ENCODE data around the gene FOXJ3.

Gene FOXJ3

DNA sequence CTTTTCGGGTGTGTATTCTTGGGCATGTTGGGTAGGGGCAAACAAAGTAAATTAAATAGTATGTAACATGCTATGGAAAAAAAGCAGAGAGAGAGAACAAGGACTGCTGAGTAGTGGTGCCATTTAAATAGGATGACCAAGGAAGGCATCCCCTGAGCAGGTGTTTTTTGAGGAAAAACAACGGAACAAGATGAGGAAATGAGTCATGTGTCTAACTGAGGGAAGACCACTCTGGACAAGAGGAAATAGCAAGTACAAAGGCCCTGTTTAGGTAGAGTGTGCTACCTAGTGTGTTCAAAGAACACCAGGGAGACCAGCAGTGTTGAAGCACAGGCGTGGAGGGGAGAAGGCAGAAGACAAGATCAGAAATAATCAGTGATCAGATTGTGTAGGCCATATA is 150.4 kb downstream of the FOXJ3 start:
- no peak overlapping the region for H3K4me3 ChIP-seq (ENCODE audit: low read depth, low read length)
- DNase-seq (ENCODE audit: low read depth), result no peak
- TF ChIP-seq, protein P1, sequence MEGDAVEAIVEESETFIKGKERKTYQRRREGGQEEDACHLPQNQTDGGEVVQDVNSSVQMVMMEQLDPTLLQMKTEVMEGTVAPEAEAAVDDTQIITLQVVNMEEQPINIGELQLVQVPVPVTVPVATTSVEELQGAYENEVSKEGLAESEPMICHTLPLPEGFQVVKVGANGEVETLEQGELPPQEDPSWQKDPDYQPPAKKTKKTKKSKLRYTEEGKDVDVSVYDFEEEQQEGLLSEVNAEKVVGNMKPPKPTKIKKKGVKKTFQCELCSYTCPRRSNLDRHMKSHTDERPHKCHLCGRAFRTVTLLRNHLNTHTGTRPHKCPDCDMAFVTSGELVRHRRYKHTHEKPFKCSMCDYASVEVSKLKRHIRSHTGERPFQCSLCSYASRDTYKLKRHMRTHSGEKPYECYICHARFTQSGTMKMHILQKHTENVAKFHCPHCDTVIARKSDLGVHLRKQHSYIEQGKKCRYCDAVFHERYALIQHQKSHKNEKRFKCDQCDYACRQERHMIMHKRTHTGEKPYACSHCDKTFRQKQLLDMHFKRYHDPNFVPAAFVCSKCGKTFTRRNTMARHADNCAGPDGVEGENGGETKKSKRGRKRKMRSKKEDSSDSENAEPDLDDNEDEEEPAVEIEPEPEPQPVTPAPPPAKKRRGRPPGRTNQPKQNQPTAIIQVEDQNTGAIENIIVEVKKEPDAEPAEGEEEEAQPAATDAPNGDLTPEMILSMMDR (conservative IDR thresholded peaks at IDR 0.05; ENCODE audit: low read depth, low read length), result no peak

DNA sequence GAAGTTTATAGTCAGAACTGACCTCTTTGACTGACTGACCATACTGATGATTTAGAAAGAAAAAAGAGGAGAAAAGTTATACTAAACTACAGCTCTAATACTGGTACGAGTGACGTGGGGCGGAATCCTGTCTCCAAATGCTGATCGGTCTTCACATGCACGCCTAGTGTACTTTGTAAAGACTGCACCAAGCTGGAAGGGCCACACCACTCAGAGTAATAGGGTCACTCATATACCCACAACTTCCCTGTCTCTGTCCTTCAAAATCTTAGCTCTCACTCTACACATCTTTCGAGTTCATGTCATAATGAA is 151.1 kb downstream of the FOXJ3 start:
- TF ChIP-seq, protein P1 (conservative IDR thresholded peaks at IDR 0.05; ENCODE audit: low read depth, low read length), result no peak
- DNase-seq (ENCODE audit: low read depth), result no peak
- H3K4me3 ChIP-seq (ENCODE audit: low read depth, low read length), result no peak overlapping the region

DNA sequence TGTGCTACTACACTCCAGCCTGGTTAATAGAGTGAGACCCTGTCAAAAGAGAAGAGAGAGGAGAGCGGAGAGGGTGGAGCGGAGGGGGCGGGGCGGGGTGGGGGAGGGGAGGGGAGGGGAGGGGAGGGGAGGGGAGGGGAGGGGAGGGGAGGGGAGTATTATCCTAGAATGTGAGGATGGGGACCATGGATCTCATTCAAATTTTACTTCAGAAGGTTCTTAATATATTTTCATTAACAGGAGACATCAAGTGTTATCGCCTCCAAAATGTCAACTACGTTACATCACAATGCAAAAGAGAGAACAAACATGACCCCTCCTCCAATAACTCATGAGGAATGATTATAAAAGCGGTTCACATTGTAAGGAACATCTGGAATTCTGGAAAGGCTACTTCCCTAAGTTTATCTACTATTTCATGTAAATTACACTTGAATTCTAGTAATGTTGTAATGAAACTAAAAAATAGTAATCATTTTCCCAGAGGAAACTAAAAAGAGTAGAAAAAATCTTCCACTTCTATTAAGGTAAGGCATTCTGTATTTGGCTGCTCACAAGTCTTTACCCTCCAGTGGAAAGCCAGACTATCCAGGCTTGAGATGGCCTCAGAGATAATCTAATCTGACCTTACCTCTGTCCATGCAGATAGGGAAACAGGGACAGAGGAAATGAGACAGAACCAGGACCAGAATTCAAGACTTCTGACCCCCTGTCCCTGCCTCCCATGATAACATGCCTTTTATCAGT is 151.7 kb downstream of the FOXJ3 start:
- no peak overlapping the region for H3K4me3 ChIP-seq (ENCODE audit: low read depth, low read length)
- DNase-seq (ENCODE audit: low read depth), result no peak
- TF ChIP-seq, protein P1 (conservative IDR thresholded peaks at IDR 0.05; ENCODE audit: low read depth, low read length), result no peak

DNA sequence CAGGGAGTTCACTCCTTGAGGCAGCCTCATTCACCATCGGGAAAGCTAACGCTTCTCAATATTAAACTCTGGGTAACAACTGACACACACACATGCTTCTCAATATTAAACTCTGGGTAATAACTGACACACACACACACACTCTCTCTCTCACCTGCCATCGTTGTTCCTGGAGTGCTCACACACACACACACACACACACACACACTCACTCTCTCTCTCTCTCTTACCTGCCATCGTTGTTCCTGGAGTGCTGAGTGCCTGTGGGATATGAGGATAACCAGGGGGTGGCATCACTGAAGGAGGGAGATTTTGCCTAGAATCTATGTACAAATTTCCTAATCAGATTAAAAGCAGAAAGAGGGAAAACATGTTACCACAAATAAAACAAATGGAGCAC is 153.3 kb downstream of the FOXJ3 start:
- TF ChIP-seq, protein P1 (conservative IDR thresholded peaks at IDR 0.05; ENCODE audit: low read depth, low read length), result no peak
- H3K4me3 ChIP-seq (ENCODE audit: low read depth, low read length), result no peak overlapping the region
- no peak for DNase-seq (ENCODE audit: low read depth)

DNA sequence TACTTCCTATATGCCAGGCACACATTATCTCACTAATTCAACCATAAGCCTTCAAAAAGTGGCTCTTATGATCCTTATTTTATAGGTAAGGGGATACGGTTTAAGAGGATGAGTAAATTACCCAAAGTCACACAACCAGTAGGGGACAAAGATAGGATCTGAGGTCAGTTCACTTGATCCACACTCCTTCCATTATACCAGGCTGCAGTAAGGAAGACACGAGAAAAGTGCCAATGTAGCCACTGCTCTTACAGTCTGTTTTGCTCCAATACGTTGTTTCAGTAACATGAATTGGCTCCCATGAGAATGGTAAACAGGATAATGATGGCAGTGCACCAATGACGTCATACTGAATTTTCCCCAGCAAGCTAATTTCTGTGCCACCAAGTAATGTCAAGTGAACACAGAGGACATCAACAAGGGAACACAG is 155.1 kb downstream of the FOXJ3 start:
- H3K4me3 ChIP-seq (ENCODE audit: low read depth, low read length), result no peak overlapping the region
- TF ChIP-seq, protein P1 (conservative IDR thresholded peaks at IDR 0.05; ENCODE audit: low read depth, low read length), result no peak
- DNase-seq (ENCODE audit: low read depth), result no peak

DNA sequence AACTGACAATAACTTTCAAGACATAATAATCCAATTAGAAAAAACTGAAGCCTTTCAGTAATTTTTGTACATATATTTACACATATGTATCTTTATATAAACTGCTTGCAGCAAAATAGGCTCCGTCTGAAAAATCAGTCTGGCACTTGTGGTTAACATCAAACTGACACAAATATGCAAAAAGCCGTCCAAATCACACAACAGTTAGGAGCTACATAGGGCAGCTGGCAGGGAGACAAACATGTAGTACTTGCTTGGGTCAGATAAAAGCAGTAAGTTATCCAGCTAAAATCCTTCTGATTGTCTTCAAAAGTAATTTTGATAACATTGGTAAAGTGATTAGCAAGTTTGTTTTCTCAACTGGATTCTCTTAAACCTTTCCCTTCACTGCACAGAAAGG is 155.8 kb downstream of the FOXJ3 start:
- TF ChIP-seq, protein P1 (conservative IDR thresholded peaks at IDR 0.05; ENCODE audit: low read depth, low read length), result no peak
- H3K4me3 ChIP-seq (ENCODE audit: low read depth, low read length), result no peak overlapping the region
- peak; percentile 92 for DNase-seq (ENCODE audit: low read depth)

DNA sequence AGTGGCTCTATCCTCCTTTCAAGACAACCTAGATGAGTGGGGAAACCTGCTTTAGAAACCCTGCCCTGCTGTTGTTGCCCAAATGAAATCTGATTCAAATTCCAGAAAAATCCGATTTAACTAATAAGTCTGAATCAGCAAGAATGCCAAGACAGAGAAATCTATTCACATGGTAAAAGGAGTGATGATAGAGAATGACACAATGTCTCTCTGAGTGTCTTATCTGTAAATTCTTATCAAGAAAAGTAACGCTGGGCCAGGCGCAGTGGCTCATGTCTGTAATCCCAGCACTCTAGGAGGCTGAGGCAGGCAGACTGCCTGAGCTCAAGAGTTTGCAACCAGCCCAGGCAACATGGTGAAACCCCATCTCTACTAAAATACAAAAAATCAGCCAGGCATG is 156.8 kb downstream of the FOXJ3 start:
- DNase-seq (ENCODE audit: low read depth), result peak; percentile 21
- TF ChIP-seq, protein P1 (conservative IDR thresholded peaks at IDR 0.05; ENCODE audit: low read depth, low read length), result no peak
- H3K4me3 ChIP-seq (ENCODE audit: low read depth, low read length), result no peak overlapping the region
